HG03378 (cell line): Measurements from ENCODE around the gene KRTAP9-7.
"Not testable (repeated sequence)": the region's sequence is repeated elsewhere in the genome, so short reads cannot be mapped to it uniquely, and the experiment has no call there.

Source experiments
- ATAC-seq: cut with Tn5 transposase; IDR thresholded peaks from one replicate; pipeline ENCODE4 v1.9.1; 2021; ENCODE audit warnings: mild to moderate bottlenecking, moderate library complexity; ENCODE audit not compliant: unreplicated experiment

The KRTAP9-7 gene

GRCh38 chr17:41275648-41276190, at the start of gene KRTAP9-7:
Gene KRTAP9-7, plus strand, starts transcription at chr17:41275698. Its CDS starts 0 bp downstream, at chr17:41275698.
- ATAC-seq: not testable (repeated sequence)

GRCh38 chr17:41226051-41226450, 49.4 kb upstream of the KRTAP9-7 start:
- no peak for ATAC-seq

- not testable (repeated sequence) for ATAC-seq
These were observed 48.9 kb upstream of the KRTAP9-7 start, which contains the start of gene KRTAP9-2 for GRCh38 chr17:41226598-41227095. Gene KRTAP9-2, plus strand, starts transcription at chr17:41226648. Its CDS starts 7 bp downstream, at chr17:41226655.

- ATAC-seq: no peak
These were observed 45.4 kb upstream of the KRTAP9-7 start for GRCh38 chr17:41230094-41230493.

GRCh38 chr17:41231731-41232130, 43.8 kb upstream of the KRTAP9-7 start:
- no peak for ATAC-seq

DNA sequence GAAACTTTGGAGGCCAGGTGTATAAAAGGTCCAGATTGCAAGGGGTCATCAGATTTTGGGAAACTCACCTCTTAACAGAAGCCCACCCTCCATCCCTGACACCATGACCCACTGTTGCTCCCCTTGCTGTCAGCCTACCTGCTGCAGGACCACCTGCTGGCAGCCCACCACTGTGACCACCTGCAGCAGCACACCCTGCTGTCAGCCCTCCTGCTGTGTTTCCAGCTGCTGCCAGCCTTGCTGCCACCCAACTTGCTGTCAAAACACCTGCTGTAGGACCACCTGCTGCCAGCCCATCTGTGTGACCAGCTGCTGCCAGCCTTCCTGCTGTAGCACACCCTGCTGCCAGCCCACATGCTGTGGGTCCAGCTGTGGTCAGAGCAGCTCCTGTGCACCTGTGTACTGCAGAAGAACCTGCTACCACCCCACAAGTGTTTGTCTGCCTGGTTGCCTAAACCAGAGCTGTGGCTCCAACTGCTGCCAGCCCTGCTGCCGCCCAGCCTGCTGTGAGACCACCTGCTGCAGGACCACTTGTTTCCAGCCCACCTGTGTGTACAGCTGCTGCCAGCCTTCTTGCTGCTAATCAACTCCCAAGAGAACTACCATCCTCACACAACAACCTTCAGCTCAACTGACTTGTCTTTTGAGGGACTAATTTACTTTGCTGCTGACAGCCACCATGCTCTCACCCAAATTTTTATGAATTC, 42.9 kb upstream of the KRTAP9-7 start, which contains the start of gene KRTAP9-3:
Gene KRTAP9-3 (plus strand): TSS at position 51 of the 707 bp plus-strand sequence. CDS start 53 bp downstream, at position 104.
- ATAC-seq: not testable (repeated sequence)

DNA sequence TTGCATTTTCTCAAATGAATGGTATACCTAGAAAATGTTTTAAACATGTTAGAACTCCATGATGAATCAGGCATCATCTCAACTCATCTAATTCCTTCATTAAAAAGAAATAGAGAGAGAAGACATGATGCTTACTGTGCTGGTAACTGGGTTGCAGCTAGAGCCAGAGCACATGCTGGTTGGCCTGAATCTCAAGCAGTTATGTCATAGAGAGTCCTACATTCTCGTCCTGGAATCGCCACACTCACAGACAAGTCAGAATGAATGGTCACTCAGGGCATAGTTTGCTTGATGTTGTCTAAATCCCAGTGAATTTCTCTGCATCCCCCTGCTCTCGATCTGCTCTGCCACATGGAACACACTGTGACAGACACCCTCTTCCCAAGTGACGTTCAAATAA, 38.4 kb upstream of the KRTAP9-7 start:
- ATAC-seq: not testable (repeated sequence)

DNA sequence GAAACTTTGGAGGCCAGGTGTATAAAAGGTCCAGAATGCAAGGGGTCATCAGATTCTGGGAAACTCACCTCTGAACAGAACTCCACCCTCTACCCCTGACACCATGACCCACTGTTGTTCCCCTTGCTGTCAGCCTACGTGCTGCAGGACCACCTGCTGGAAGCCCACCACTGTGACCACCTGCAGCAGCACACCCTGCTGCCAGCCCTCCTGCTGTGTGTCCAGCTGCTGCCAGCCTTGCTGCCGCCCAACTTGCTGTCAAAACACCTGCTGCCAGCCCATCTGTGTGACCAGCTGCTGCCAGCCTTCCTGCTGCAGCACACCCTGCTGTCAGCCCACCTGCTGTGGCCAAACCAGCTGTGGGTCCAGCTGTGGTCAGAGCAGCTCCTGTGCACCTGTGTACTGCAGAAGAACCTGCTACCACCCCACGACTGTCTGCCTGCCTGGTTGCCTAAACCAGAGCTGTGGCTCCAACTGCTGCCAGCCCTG, 37.5 kb upstream of the KRTAP9-7 start, which contains the start of gene KRTAP9-8:
Gene KRTAP9-8 (plus strand): TSS at position 51 of the 489 bp plus-strand sequence. CDS start 53 bp downstream, at position 104.
- ATAC-seq: not testable (repeated sequence)

- ATAC-seq: not testable (repeated sequence)
These were observed 28.3 kb upstream of the KRTAP9-7 start for GRCh38 chr17:41246995-41247787.

GRCh38 chr17:41249637-41250240, 25.8 kb upstream of the KRTAP9-7 start, which contains the start of gene KRTAP9-4:
Gene KRTAP9-4, plus strand, starts transcription at chr17:41249687. Its CDS starts 34 bp downstream, at chr17:41249721.
- ATAC-seq: not testable (repeated sequence)

DNA sequence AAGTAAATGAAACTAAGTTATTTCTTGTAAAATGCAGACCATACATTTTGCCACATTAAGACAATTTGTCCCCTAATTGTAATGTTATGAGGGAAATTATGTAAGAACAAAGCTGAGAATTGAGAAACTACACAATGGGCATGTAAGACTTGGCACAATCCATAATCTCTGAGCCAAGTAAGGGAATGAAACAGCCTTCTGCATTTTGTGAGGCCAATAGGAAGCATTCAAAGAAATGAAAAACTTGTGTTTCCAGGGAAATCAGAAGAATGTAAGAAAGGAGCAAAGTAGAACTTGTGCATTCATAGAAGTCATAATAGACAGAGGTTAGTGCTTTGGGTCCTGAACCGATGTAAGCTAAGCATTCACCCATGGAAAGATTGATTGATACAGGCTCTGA, 24.2 kb upstream of the KRTAP9-7 start:
- ATAC-seq: no peak

DNA sequence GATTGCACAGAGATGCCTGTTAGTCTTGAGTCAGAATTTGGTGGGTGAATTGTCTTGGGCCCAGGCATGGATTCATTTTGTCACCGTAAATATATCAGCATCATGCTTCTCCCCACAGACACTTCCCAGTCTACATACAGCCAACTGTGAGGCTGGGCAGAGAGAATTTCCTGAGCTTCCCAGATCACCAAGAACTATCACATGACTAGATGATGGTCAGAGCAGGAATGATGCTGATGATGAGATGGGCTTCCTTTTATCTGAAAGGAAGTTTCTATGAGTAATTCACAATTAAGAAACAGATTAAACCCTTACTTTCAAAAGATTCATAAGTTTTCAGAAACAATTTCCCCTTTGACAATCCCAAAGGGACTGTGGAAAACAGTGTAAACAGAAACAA, 20.6 kb upstream of the KRTAP9-7 start:
- ATAC-seq: no peak

DNA sequence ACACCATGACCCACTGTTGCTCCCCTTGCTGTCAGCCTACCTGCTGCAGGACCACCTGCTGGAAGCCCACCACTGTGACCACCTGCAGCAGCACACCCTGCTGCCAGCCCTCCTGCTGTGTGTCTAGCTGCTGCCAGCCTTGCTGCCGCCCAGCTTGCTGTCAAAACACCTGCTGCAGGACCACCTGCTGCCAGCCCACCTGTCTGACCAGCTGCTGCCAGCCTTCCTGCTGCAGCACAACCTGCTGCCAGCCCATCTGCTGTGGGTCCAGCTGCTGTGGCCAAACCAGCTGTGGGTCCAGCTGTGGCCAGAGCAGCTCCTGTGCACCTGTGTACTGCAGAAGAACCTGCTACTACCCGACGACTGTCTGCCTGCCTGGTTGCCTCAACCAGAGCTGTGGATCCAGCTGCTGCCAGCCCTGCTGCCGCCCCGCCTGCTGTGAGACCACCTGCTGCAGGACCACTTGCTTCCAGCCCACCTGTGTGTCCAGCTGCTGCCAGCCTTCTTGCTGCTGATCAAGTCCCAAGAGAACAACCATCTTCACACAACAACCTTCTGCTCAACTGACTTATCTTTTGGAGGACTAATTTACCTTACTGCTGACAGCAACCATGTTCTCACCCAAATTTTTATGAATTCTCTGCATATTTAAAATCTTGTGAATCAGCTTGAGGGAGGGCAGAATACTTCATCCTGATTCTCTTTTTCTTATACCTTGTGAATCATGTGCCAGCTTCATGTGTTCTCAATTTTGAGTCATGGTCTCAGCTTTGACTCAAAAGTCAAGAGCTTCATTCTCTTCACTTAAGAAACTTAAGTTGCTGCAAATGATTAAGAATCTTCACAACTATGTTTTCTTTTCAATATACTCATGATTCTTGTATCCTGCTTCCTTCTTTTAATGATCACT, 19.9 kb upstream of the KRTAP9-7 start, which contains the start of gene KRTAP9-9:
Gene KRTAP9-9 (plus strand): TSS at position 4 of the 910 bp plus-strand sequence.
- not testable (repeated sequence) for ATAC-seq

DNA sequence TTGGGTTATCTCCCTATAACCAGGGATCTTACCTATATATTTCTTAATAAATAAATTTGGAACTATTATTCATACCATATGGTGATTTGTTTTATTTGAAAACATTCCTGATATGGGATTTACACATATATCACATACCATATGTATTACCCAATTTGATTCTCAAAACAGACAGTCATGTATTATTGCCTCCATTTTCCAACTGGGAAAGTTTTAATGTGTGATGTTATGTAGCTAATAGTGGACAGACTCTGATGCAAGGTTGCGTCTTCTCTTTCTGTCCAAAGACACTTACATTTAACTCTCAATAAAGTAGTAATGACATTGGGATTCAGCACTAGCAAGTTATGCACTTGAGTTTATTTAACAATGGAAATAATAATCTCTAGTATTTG, 19.2 kb upstream of the KRTAP9-7 start:
- ATAC-seq: no peak

- ATAC-seq: no peak
These were observed 17.1 kb upstream of the KRTAP9-7 start for GRCh38 chr17:41258406-41258805.

DNA sequence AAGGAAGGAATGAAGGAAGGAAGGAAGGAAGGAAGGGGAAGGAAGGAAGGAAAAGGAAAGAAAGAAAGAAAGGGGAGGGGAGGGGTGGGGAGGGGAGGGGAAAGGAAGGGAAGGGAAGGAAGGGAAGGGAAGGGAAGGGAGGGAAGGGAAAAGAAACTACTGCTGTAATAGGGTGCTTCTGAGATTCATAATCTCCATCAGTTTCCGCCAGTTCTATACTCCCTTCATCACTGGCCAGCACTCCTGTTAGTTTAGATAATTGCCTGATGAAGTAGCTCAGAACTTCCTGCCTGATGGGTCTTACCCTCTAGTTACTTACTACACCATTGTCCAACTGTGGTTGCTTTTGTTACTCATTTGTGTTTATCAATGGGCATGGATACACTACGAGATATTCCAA, 12.3 kb upstream of the KRTAP9-7 start:
- no peak for ATAC-seq

- ATAC-seq: no peak
These were observed 10.9 kb upstream of the KRTAP9-7 start for GRCh38 chr17:41264599-41264998.

GRCh38 chr17:41265078-41265477, 10.4 kb upstream of the KRTAP9-7 start, which contains the start of gene KRTAP9-6:
Gene KRTAP9-6, plus strand, starts transcription at chr17:41265378. Its CDS starts 0 bp downstream, at chr17:41265378.
- no peak for ATAC-seq

DNA sequence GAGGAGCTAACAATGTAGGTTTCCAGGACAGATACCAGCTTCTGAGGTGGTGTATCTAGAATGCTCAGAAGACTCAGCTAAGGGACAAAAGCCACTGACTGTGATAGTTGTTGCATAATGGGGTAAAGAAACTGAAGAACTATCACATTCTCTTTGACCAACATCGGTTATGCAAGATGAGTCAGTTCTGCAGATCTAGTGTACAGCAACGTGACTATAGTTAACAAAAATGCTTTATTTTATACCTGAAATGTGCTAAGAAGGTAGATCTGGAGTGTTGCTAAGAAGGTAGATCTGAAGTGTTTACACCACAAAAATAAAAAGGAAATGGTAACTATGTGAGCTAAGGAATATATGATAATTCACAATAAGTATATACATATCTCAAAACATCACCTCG, 7.8 kb upstream of the KRTAP9-7 start:
- no peak for ATAC-seq
